A549 (cell line): Measurements from ENCODE around the gene E2F2. TPM values are rescaled to one million over a fixed set of nuclear protein-coding genes. Genes with fewer than 3 reads are reported as not detected.
"Not testable (repeated sequence)": the region's sequence is repeated elsewhere in the genome, so short reads cannot be mapped to it uniquely, and the experiment has no call there.

Experiments
- ATAC-seq, 2 experiments: fragments of 200-7000 bp in 1 of 2; fragments of >200 bp in 1 of 2; cut with Nextera tagmentation in 1 of 2; cut with Tn5 transposase in 1 of 2; 3 replicates each; pipeline versions ENCODE4 v1.8.0 to v1.9.1; 2018 to 2020; ENCODE audit warnings: mild to moderate bottlenecking in 1 of 2, moderate library complexity in 1 of 2
- CTCF ChIA-PET: fragments of 300-600 bp; sonication (Branson Sonifier 250); formaldehyde crosslinking; extraction: SDS; loops from one replicate; lab custom pipeline; 2021; ENCODE audit warnings: antibody characterized with exemption, inconsistent platforms; lab: Yijun Ruan, JAX
- POLR2A ChIA-PET: fragments of 350-600 bp; formaldehyde crosslinking; extraction: SDS; loops from one replicate; lab custom pipeline; 2021; ENCODE audit warnings: antibody characterized with exemption, inconsistent platforms; lab: Yijun Ruan, JAX
- DNase-seq, 2 experiments: peaks; one replicate each; pipeline versions ENCODE4 v3.0.0 to v3.0.0-alpha.2; 2011 to 2016; ENCODE audit warnings: low read depth in 1 of 2, low spot score in 1 of 2
- FAIRE-seq: peaks from 2 replicates; lab custom pipeline; 2011; peaks lifted over from hg19 to GRCh38; lab: Jason Lieb, UNC
- H3K27ac ChIP-seq, 2 experiments: fragments of >200 bp; sonication (Bioruptor Twin); formaldehyde crosslinking; 3 replicates each; pipeline ENCODE4 v1.5.1; 2016 to 2017
- H3K4me1 ChIP-seq: fragments of >200 bp; sonication (Bioruptor Twin); formaldehyde crosslinking; 3 replicates; pipeline ENCODE4 v1.6.1; 2016
- H3K4me2 ChIP-seq: fragments of >200 bp; sonication (Bioruptor Twin); formaldehyde crosslinking; 3 replicates; pipeline ENCODE4 v1.6.1; 2016
- H3K4me3 ChIP-seq: fragments of >200 bp; sonication (Bioruptor Twin); formaldehyde crosslinking; 3 replicates; pipeline ENCODE4 v1.5.1; 2016
- H3K9me3 ChIP-seq: fragments of >200 bp; sonication (Bioruptor Twin); formaldehyde crosslinking; 3 replicates; pipeline ENCODE4 v1.6.1; 2016
- BHLHE40 ChIP-seq: IDR thresholded peaks from 2 replicates; pipeline ENCODE4 v1.6.1; 2012; ENCODE audit warnings: low read depth, low read length, inconsistent platforms
- CHD2 ChIP-seq: fragments of 150-350 bp; IDR thresholded peaks from 2 replicates; pipeline ENCODE4 v1.6.1; 2014; ENCODE audit warnings: low read length; ENCODE audit not compliant: partially characterized antibody
- EHMT2 ChIP-seq: fragments of 200-600 bp; sonication (generic); IDR thresholded peaks from 2 replicates; pipeline ENCODE4 v1.6.1; 2016; ENCODE audit warnings: antibody characterized with exemption, low read depth, mild to moderate bottlenecking, moderate library complexity
- EP300 ChIP-seq, 2 experiments: fragments of >200 bp; sonication (Bioruptor Twin); formaldehyde crosslinking; IDR thresholded peaks; 2 replicates in 1 of 2; 3 replicates in 1 of 2; pipeline ENCODE4 v1.6.1; 2016 to 2017
- ESRRA ChIP-seq: fragments of 150-350 bp; IDR thresholded peaks from 2 replicates; pipeline ENCODE4 v1.6.1; 2014; ENCODE audit warnings: mild to moderate bottlenecking, low read length, borderline replicate concordance
- HDAC2 ChIP-seq: fragments of 200-600 bp; sonication (generic); IDR thresholded peaks from 2 replicates; pipeline ENCODE4 v1.6.1; 2016
- HES2 ChIP-seq: fragments of >200 bp; sonication (Bioruptor Twin); formaldehyde crosslinking; IDR thresholded peaks from 2 replicates; pipeline ENCODE4 v1.6.1; 2016
- HOXA7 ChIP-seq: fragments of 250-450 bp; sonication (Bioruptor Pico); IDR thresholded peaks from 2 replicates; pipeline ENCODE4 v1.5.0; 2020; ENCODE audit warnings: mild to moderate bottlenecking, moderate library complexity
- HOXB13 ChIP-seq: fragments of 250-450 bp; sonication (Bioruptor Pico); IDR thresholded peaks from 2 replicates; pipeline ENCODE4 v1.5.0; 2020; ENCODE audit warnings: low read depth, mild to moderate bottlenecking, moderate library complexity
- HOXB5 ChIP-seq: fragments of 250-450 bp; sonication (Bioruptor Pico); IDR thresholded peaks from 2 replicates; pipeline ENCODE4 v1.5.0; 2020; ENCODE audit warnings: mild to moderate bottlenecking, moderate library complexity
- KDM1A ChIP-seq: fragments of 200-600 bp; sonication (generic); IDR thresholded peaks from 2 replicates; pipeline ENCODE4 v1.6.1; 2016; ENCODE audit warnings: low read depth, mild to moderate bottlenecking
- NFE2L2 ChIP-seq: fragments of 150-350 bp; conservative IDR thresholded peaks from 2 replicates; pipeline ENCODE4 v1.6.1; 2014; ENCODE audit warnings: low read length
- NPAS2 ChIP-seq: fragments of 250-450 bp; sonication (Bioruptor Pico); IDR thresholded peaks from 2 replicates; pipeline ENCODE4 v1.8.0; 2022; ENCODE audit warnings: mild to moderate bottlenecking, moderate library complexity, borderline replicate concordance
- PBX3 ChIP-seq: IDR thresholded peaks from 2 replicates; pipeline ENCODE4 v1.6.1; 2012
- POLR2AphosphoS2 ChIP-seq: conservative IDR thresholded peaks from 2 replicates; pipeline ENCODE4 v1.6.1; 2012; ENCODE audit warnings: low read length, improper control_type of control experiment, inconsistent platforms
- RCOR1 ChIP-seq: fragments of 150-350 bp; IDR thresholded peaks from 2 replicates; pipeline ENCODE4 v1.6.1; 2014; ENCODE audit warnings: antibody characterized with exemption, low read length, low read depth
- RFX5 ChIP-seq: fragments of 450-650 bp; IDR thresholded peaks from 2 replicates; pipeline ENCODE4 v1.7.1; 2014; ENCODE audit warnings: antibody characterized with exemption, mild to moderate bottlenecking, moderate library complexity
- RNF2 ChIP-seq: fragments of 200-600 bp; sonication (generic); IDR thresholded peaks from 2 replicates; pipeline ENCODE4 v1.6.1; 2016; ENCODE audit warnings: low read depth, mild to moderate bottlenecking, antibody characterized with exemption, moderate library complexity, borderline replicate concordance
- SREBF2 ChIP-seq: fragments of 450-650 bp; IDR thresholded peaks from 2 replicates; pipeline ENCODE4 v1.6.1; 2014; ENCODE audit warnings: mild to moderate bottlenecking, moderate library complexity
- ZNF302 ChIP-seq: fragments of 250-450 bp; sonication (Bioruptor Pico); IDR thresholded peaks from 2 replicates; pipeline ENCODE4 v1.9.0; 2021; ENCODE audit warnings: inconsistent platforms, mild to moderate bottlenecking, moderate library complexity
- ZSCAN20 ChIP-seq: fragments of 250-450 bp; sonication (Bioruptor Pico); IDR thresholded peaks from 2 replicates; pipeline ENCODE4 v1.8.0; 2022; ENCODE audit warnings: mild to moderate bottlenecking, moderate library complexity
- WGBS: methylation state at CpG from one replicate; pipeline ENCODE4 v1.1.6; 2017; ENCODE audit errors: missing lambda C conversion rate; 5-methylcytosine and 5-hydroxymethylcytosine counted together
- polyA plus RNA-seq, 4 experiments: library from polyadenylated mRNA; depleted of rRNA in 3 of 4; stranded (reverse); fragments of >200 nt; fragmentation: RNase III in 1 of 4; extraction: RNeasy Plus Mini Kit Qiagen cat#74134 plus additional on column Dnase treatment in 1 of 4; gene quantifications; 2 replicates in 3 of 4; 3 replicates in 1 of 4; pipeline ENCODE4 v1.2.3, GENCODE V29; 2011 to 2017
- TF ChIP-seq, protein P1 (sequence below): fragments of 250-450 bp; sonication (Bioruptor Pico); IDR thresholded peaks from 2 replicates; pipeline ENCODE4 v1.5.0; 2021; ENCODE audit warnings: mild to moderate bottlenecking, moderate library complexity, borderline replicate concordance

Gene E2F2
- polyA plus RNA-seq, 2 of the 4 experiments (the other 2 are of a cell fraction), result 0.90 to 3.4 TPM

- Histone ChIP-seq H3K27ac (no peak overlapping the region), H3K4me1 (no peaks in the 10 kb centered on the region), H3K4me2 (no peak overlapping the region), H3K4me3 (no peak overlapping the region), H3K9me3 (no peaks in the 10 kb centered on the region)
- TF ChIP-seq HOXA7 (CRISPR knock-in tag) (no peak), KDM1A (no peak), CHD2 (no peak), RCOR1 (no peak), HOXB5 (CRISPR knock-in tag) (no peak), HDAC2 (no peak), NPAS2 (CRISPR knock-in tag) (no peak), EP300 (IDR thresholded peaks at IDR 0.05) (no peak), RNF2 (no peak), ZSCAN20 (no peak), EHMT2 (no peak), SREBF2 (no peak), ZNF302 (CRISPR knock-in tag) (no peak), PBX3 (no peak), BHLHE40 (no peak)
- TF ChIP-seq, protein P1, sequence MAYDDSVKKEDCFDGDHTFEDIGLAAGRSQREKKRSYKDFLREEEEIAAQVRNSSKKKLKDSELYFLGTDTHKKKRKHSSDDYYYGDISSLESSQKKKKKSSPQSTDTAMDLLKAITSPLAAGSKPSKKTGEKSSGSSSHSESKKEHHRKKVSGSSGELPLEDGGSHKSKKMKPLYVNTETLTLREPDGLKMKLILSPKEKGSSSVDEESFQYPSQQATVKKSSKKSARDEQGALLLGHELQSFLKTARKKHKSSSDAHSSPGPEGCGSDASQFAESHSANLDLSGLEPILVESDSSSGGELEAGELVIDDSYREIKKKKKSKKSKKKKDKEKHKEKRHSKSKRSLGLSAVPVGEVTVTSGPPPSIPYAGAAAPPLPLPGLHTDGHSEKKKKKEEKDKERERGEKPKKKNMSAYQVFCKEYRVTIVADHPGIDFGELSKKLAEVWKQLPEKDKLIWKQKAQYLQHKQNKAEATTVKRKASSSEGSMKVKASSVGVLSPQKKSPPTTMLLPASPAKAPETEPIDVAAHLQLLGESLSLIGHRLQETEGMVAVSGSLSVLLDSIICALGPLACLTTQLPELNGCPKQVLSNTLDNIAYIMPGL, result no peak
- POLR2A ChIA-PET, result no interaction called here
- ATAC-seq (no peak), FAIRE-seq (no peak), DNase-seq (no peak)
- CTCF ChIA-PET, result interaction anchor here (1.0 to 5.9 kb wide), 3 partner anchors 8 to 34 kb away, joined by 3 to 55 read pairs (median 6); no protein-coding TSS in a partner anchor
- 98% methylated on average over 6 of the region's 6 CpGs for WGBS
Observed at GRCh38 chr1:23505851-23506250, 25.2 kb downstream of the E2F2 start.

GRCh38 chr1:23504156-23504555, 26.9 kb downstream of the E2F2 start:
- H3K4me2 ChIP-seq, POLR2A ChIA-PET, DNase-seq, FAIRE-seq, CTCF ChIA-PET, H3K4me3 ChIP-seq, H3K4me1 ChIP-seq, H3K27ac ChIP-seq, ATAC-seq, H3K9me3 ChIP-seq: not testable (repeated sequence)
- WGBS, result no CpG with 5 or more reads among the region's 24 CpGs

DNA sequence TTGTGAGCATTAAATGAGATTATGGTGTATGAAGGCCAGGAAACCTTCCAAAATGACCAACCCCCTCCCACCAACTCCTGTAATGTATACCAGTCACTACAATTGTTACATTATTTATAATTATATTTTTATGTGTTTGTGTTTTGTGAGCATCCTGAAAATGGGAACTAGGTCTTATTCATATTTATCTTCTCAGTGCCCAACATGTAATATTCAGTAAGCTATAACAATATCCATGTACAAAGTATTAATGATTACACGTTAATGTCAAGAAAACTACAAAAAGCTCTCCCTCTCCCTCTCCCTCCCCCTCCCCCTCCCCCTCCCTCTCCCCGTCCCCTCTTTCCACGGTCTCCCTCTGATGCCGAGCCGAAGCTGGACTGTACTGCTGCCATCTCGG, 28.1 kb downstream of the E2F2 start:
- no peak for TF ChIP-seq HES2
- no peak for TF ChIP-seq HOXB13 (CRISPR knock-in tag)
- TF ChIP-seq RFX5, result no peak
- TF ChIP-seq POLR2AphosphoS2, result no peak
- TF ChIP-seq ZSCAN20, result no peak
- TF ChIP-seq RNF2, result no peak
- TF ChIP-seq NFE2L2, result no peak
- no peak for TF ChIP-seq ESRRA
- no peak for TF ChIP-seq PBX3
- POLR2A ChIA-PET, result no interaction called here
- Histone ChIP-seq H3K4me2 (no peak overlapping the region), H3K9me3 (no peaks in the 10 kb centered on the region), H3K4me1 (no peaks in the 10 kb centered on the region), H3K27ac (no peak overlapping the region), H3K4me3 (no peak overlapping the region)
- ATAC-seq (no peak), FAIRE-seq (no peak), DNase-seq (no peak)
- 28% methylated on average over 1 of the region's 6 CpGs for WGBS
- CTCF ChIA-PET, result no interaction called here
